Inferior parietal cortex (tissue), 1 donor: ENCODE measurements around the gene TCF15.

ENCODE experiments used
- DNase-seq: peaks from one replicate; pipeline ENCODE4 v3.0.0-alpha.2; 2016; ENCODE audit errors: extremely low spot score

The TCF15 gene, protein sequence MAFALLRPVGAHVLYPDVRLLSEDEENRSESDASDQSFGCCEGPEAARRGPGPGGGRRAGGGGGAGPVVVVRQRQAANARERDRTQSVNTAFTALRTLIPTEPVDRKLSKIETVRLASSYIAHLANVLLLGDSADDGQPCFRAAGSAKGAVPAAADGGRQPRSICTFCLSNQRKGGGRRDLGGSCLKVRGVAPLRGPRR

GRCh38 chr20:610130-611046, at the start of gene TCF15:
Gene TCF15, minus strand, starts transcription at chr20:610309. Its CDS starts 72 bp downstream, at chr20:610237.
- no peak for DNase-seq

DNA sequence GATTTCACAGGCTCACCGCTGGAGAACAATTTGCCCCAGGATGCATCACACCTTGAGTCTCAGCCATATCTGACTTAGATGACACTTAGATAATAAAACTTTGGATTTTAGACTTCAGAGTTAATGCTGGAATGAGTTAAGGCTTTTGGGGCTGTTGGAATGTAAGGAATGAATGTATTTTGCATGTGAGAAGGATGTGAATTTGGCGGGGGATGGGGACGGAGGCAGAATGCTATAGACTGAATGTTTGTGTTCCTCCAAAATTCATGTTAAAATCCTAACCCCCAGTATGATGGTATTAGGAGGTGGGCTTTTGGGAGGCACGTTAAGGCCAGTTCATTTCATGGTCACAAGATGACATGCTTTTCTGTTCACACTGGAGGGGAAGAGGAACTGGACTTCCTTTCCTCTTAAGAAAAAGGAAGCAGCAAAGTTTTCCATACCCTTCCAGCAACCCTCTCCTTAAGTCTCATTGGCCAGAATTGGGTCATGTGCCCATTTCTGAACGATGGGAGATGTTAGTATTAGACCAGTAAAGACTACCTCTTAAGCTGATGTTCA, 48.7 kb upstream of the TCF15 start:
- no peak for DNase-seq

GRCh38 chr20:658202-658601, 48.1 kb upstream of the TCF15 start:
- no peak for DNase-seq

GRCh38 chr20:655726-656624, 45.9 kb upstream of the TCF15 start:
- no peak for DNase-seq

DNA sequence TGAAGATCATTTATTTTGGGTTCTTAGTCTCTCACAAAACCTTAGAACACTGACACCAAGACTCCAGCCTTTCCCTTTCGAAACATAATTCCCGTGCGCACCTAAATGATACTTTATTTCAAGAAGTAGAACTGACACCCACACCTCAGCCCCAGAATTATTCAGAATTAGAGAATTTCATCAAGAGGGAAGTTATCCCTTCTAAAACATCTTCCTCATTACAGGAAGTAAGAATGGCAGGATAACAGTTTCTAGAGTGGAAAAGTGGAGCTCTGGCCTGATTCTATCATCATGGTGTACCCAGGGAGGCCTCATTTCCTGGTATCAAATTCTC, 44.3 kb upstream of the TCF15 start:
- DNase-seq = no peak

GRCh38 chr20:653590-654416, 43.7 kb upstream of the TCF15 start:
- DNase-seq = no peak

GRCh38 chr20:653110-653589, 43.0 kb upstream of the TCF15 start, which contains the start of gene SRXN1:
Gene SRXN1, minus strand, starts transcription at chr20:653200. Its CDS starts 15 bp downstream, at chr20:653185.
- peak; percentile 70 for DNase-seq

- no peak for DNase-seq
Measured at GRCh38 chr20:652615-653109, 42.6 kb upstream of the TCF15 start.

- no peak for DNase-seq
Measured at GRCh38 chr20:651713-652614, 41.9 kb upstream of the TCF15 start.

DNA sequence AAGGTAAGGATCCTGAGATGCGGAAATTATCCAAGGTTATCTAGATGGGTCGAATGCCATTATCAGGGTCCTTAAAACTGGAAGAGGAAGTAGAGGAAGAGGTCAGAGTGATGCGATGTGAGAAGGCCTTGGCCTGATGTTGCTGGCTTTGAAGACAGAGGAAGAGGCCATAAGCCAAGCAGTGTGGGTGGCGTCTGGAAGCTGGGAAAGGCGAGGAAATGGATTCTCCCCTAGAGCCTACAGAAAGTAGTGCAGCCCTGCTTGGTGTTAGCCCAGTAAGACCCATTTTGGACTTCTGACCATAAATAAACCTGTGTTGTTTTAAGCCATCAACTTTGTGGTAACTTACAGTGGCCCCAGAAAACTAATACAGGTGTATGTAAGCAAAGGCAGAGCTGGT, 40.8 kb upstream of the TCF15 start:
- DNase-seq = no peak

- no peak for DNase-seq
Measured at GRCh38 chr20:650281-650680, 40.2 kb upstream of the TCF15 start.

GRCh38 chr20:647479-648019, 37.4 kb upstream of the TCF15 start:
- no peak for DNase-seq

GRCh38 chr20:646868-647233, 36.7 kb upstream of the TCF15 start:
- DNase-seq = no peak

- no peak for DNase-seq
Measured at GRCh38 chr20:646107-646867, 36.2 kb upstream of the TCF15 start.

DNA sequence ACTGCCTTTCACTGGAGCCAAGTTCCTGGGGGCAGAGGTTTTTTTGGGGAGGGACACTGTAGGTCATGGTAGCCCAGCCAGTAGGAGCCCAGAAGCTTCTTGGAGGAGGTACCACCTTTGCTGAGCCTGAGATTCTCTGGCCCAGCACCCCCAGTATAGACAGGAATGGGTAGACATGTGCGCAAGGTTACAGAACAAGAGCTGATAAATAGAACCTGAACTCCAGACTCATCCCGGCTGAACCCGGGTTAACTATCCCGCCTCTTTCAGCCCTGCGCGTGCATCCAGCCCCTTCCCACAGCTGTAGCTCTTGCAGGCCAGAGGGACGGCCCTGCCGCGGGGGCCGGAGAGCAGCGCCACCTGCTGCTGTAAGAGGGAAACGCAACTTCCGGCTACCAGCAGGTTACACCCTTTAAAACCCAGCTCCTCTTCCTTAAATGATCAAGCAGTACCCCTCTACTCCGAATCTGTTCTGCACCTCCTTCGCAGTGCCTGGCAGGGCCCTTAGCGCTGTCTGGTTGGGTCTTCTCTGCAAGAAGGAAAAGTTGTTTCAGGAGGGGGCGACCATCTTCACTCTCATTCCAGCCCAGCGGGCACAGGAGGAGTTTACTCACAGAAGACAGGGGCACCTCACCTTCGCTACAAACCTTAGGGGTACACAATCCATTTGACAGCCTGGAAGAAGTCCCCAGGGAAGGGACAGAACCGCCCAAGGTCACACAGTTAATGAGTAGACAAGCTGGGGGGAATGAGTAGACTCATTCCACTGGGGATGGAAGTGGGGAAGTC, 35.4 kb upstream of the TCF15 start:
- peak; percentile 67 for DNase-seq

DNA sequence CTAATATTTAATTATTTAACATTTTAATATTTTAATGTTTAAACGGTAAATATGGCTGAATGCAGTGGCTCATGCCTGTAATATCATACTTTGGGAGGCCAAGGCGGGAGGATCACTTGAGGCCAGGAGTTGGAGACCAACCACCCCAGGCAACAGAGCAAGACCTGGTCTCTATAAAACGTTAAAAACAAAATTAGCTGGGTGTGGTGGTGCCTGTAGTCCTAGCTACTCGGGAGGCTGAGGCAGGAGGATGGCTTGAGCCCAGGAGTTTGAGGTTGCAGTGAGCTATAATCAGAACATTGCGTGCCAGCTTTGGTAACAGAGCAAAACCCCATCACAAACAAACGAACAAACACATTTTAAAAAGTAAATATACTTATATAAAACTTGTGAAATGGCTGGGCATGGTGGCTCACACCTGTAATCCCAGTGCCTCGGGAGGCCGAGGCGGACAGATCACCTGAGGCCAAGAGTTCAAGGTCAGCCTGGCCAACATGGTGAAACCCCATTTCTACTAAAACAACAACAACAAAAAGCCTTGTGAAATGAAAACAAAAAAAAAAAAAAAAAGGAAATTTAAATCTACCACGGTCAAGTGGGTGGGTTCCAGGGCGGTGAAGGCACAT, 34.7 kb upstream of the TCF15 start:
- DNase-seq = no peak
